WERI-Rb-1 (cell line): ENCODE results near the gene LCMT1.

Source experiments
- DNase-seq: peaks from one replicate; pipeline ENCODE4 v3.0.0-alpha.2; 2020
- H3K27ac ChIP-seq: fragments of 250-450 bp; sonication (Bioruptor Pico); 2 replicates; pipeline ENCODE4 v1.5.1; 2020; ENCODE audit warnings: mild to moderate bottlenecking, moderate library complexity
- H3K27me3 ChIP-seq: fragments of 250-450 bp; sonication (Bioruptor Pico); 2 replicates; pipeline ENCODE4 v1.5.1; 2021; ENCODE audit warnings: mild to moderate bottlenecking, low read depth, moderate library complexity; ENCODE audit not compliant: insufficient read depth, severe bottlenecking
- H3K36me3 ChIP-seq: fragments of 250-450 bp; sonication (Bioruptor Pico); 2 replicates; pipeline ENCODE4 v1.5.1; 2020; ENCODE audit warnings: mild to moderate bottlenecking, moderate library complexity
- H3K4me3 ChIP-seq: 2 replicates; pipeline ENCODE4 v1.5.1; 2011; ENCODE audit warnings: low read depth, mild to moderate bottlenecking, control low read depth, low read length
- H3K9me3 ChIP-seq: fragments of 250-450 bp; sonication (Bioruptor Pico); 2 replicates; pipeline ENCODE4 v1.5.1; 2021; ENCODE audit warnings: mild to moderate bottlenecking, moderate library complexity; ENCODE audit not compliant: severe bottlenecking
- TF ChIP-seq, protein P1 (sequence below): IDR thresholded peaks from 2 replicates; pipeline ENCODE4 v1.5.1; 2011; ENCODE audit warnings: low read depth, mild to moderate bottlenecking, control low read depth, inconsistent platforms, low read length

The LCMT1 gene

DNA sequence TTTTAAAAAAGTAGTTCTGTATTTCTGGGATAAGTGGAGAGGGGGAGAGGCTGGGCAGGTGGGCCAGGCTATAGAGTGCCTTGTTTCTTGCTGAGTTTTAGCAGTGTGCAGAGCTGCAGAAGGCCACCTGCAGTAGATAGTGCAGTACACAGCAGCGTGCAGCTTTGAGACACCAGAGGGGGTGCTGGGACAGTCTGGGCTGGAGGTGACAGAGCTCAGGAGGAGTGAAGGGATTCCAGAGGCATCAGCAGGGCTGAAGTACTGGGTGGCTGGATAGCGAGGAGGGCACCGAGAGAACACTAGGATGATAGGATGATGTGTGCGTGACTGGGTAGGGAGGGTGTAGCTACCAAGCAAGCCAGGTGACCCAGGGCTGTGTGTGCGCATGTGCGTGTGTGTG, 26.6 kb downstream of the LCMT1 start:
- Histone ChIP-seq H3K27ac (no peak overlapping the region), H3K27me3 (no peaks in the 10 kb centered on the region), H3K9me3 (no peaks in the 10 kb centered on the region), H3K4me3 (no peak overlapping the region), H3K36me3 (peaks cover 27% of the 10 kb centered on the region)
- TF ChIP-seq, protein P1, sequence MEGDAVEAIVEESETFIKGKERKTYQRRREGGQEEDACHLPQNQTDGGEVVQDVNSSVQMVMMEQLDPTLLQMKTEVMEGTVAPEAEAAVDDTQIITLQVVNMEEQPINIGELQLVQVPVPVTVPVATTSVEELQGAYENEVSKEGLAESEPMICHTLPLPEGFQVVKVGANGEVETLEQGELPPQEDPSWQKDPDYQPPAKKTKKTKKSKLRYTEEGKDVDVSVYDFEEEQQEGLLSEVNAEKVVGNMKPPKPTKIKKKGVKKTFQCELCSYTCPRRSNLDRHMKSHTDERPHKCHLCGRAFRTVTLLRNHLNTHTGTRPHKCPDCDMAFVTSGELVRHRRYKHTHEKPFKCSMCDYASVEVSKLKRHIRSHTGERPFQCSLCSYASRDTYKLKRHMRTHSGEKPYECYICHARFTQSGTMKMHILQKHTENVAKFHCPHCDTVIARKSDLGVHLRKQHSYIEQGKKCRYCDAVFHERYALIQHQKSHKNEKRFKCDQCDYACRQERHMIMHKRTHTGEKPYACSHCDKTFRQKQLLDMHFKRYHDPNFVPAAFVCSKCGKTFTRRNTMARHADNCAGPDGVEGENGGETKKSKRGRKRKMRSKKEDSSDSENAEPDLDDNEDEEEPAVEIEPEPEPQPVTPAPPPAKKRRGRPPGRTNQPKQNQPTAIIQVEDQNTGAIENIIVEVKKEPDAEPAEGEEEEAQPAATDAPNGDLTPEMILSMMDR: no peak
- no peak for DNase-seq

DNA sequence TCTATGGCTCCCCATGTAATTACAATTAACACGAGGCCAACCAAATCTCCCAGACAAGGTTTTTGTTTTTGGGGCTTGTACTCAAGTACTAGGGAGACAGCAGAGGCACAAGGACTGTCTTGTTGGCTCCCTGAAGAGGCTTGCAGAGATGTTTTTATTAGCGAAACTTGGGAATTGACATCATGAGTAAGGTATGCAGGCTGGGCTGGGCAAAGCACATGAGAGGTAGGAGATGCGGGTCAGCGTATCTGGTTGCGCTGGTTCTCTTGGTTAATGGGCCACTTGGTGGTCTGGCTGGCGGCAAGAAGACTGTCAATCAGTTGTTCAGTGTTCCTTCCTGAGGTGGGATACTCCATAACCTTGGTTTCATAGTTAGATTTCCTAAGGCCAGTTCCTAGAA, 28.9 kb downstream of the LCMT1 start:
- H3K36me3 ChIP-seq: peaks cover 25% of the 10 kb centered on the region

DNA sequence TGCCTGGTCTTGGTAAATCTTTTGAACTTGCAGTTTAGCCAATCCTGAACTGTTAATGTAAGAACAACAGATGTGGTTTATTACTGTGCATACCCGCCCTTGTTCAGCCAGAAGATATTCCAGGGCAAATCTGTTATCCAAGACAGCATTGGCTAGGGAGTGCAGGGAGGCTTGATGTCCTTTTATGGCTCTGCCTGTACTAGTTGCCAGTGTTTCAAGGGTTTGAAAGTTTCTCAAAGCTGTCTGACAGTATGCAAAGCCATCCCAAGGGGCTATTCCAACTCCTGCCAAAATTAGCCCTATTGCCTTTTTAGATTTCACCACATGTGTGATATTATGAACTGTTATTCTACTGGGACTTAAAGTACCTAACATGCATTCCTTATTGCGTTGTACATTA, 30.1 kb downstream of the LCMT1 start:
- Histone ChIP-seq H3K36me3 (peaks cover 25% of the 10 kb centered on the region), H3K9me3 (no peaks in the 10 kb centered on the region), H3K27me3 (no peaks in the 10 kb centered on the region), H3K4me3 (no peak overlapping the region), H3K27ac (no peak overlapping the region)
- DNase-seq: no peak
- TF ChIP-seq, protein P1: no peak

More for the DNA sequence above, 28.9 kb downstream of the LCMT1 start:
- H3K9me3 ChIP-seq: no peaks in the 10 kb centered on the region
- H3K27me3 ChIP-seq: no peaks in the 10 kb centered on the region
- TF ChIP-seq, protein P1: no peak
- no peak for DNase-seq
- no peak overlapping the region for H3K27ac ChIP-seq
- H3K4me3 ChIP-seq: no peak overlapping the region

DNA sequence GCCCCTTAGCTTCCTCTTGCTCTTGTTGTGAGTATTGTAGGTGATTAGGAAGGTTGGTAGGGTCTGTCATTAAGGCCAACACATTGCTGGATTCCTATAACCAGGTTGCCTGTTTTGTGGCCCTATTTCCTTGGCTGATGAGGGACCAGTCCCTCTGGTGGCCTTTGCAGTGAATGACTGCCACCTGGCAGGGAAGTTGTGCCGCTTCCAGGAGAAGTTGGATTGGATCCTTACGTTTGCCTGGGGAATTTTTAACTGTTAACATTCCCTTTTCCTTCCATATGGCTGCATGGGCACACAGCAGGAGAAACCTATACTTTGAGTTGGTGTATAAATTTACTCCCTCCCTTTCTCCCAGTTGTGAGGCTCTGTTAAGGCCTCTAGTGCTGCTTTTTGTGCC, 32.4 kb downstream of the LCMT1 start:
- no peaks in the 10 kb centered on the region for H3K27me3 ChIP-seq
- no peak overlapping the region for H3K4me3 ChIP-seq
- no peak overlapping the region for H3K27ac ChIP-seq
- TF ChIP-seq, protein P1: peak; percentile 54
- DNase-seq: peak; percentile 14
- H3K36me3 ChIP-seq: peaks cover 25% of the 10 kb centered on the region
- no peaks in the 10 kb centered on the region for H3K9me3 ChIP-seq

DNA sequence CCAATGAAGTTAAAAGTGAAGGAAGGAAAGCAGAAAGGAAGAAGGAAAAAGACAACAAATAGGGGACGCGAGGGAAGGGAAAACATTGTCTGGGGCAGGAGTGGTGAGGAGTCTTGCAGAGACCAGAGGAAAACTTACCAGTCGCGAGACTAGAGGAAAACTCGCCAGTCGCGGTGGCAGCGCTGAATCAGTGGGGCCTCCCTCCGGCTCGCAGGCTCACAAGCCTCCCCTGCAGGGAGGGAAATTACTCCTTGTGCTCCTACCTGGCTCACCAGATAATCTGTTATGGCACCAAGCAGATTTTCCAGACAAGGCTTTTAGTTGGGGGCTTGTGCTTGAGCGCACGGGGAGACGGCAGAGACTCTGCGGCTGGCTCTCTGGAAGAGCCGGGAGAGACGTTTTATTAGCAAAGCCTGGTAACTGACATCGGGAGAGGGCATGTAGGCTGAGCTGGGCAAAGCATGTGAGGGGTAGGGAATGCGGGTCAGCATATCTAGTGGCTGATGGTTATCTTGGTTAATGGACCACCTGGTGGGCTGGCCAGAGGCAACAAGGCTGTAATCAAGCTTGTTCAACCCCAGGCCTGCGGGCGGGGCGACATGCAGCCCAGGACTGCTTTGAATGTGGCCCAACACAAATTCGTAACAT, 37.1 kb downstream of the LCMT1 start:
- no peak overlapping the region for H3K27ac ChIP-seq
- no peaks in the 10 kb centered on the region for H3K27me3 ChIP-seq
- H3K36me3 ChIP-seq: peaks cover 5% of the 10 kb centered on the region
- no peak for DNase-seq
- H3K4me3 ChIP-seq: no peak overlapping the region
- H3K9me3 ChIP-seq: no peaks in the 10 kb centered on the region
- TF ChIP-seq, protein P1: no peak

DNA sequence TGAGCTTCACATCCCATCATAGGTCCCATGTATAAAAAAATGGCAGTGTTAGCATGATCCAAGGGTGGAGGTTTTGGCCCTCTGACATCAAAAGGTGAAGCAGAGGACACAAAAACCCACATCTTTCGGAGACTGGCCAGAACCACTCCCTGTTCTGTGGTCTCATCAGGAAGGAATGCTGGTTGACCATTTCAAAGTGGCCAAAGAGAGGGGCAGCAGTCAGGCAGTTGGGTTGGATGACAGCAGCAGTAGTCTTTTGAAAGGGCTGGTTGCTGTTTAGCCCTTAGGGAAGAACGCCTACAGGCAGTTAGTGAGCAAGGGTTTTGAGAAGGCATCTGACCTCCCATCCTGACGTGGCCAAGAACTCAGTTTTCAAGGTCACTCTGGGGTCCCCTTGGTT, 40.5 kb downstream of the LCMT1 start:
- Histone ChIP-seq H3K27ac (no peak overlapping the region), H3K4me3 (no peak overlapping the region), H3K36me3 (no peaks in the 10 kb centered on the region; the same call in 1 of the 2 replicates), H3K9me3 (no peaks in the 10 kb centered on the region), H3K27me3 (no peaks in the 10 kb centered on the region)
- no peak for DNase-seq
- TF ChIP-seq, protein P1: no peak
